ENCODE results near the gene OSGIN1. TPM values are rescaled to one million over a fixed set of nuclear protein-coding genes. Genes with fewer than 3 reads are reported as not detected.

OSGIN1 gene
- polyA plus RNA-seq, 1 donor from 2014 or later, result 2.1 TPM

DNA sequence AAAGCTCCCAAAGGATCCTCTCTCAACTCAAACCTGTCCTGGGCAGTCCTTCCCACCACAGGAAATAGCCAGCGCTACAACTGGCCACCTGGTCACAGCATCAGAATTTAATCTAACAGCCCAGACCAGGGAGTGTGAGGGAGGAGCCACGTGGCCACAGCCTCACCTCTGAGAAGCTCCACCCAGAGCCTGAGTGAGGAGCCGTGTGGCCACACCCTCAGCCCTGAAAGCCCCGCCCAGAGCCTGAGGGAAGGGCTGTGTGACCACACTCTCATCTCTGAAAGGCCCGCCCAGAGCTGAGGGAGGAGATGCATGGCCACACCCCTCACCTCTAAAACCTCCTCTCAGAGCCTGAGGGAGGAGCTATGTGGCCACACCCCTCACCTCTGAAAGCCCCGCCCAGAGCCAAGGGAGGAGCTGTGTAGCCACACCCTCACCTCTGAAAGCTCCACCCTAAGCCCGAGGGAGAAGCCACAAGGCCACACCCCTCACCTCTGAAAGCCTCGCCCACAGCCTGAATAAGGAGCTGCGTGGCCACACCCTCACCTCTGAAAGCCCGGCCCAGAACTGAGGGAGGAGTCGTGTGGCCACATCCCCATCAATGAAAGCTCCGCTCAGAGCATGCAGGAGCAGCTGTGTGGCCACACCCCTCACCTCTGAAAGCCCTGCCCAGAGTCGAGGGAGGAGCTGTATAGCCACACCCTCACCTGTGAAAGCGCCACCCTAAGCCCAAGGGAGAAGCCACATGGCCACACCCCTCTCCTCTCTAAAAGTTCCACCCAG, 60.9 kb downstream of the OSGIN1 start:
- Histone ChIP-seq H3K9me2 (ENCODE audit: insufficient read depth, low read length) (no peaks in the 10 kb centered on the region), H3K27me3 (ENCODE audit: insufficient read depth, low read depth, low read length) (no peaks in the 10 kb centered on the region), H3K79me2 (replicated peaks; ENCODE audit: insufficient read depth, low read length) (no peaks in the 10 kb centered on the region), H3K9me3 (ENCODE audit: low read length) (no peaks in the 10 kb centered on the region), H3K9ac (ENCODE audit: low read length) (no peak overlapping the region), H3K4me2 (ENCODE audit: low read length) (no peak overlapping the region), H3K4me3 (ENCODE audit: low read length) (no peak overlapping the region), H4K20me1 (ENCODE audit: insufficient read depth) (no peaks in the 10 kb centered on the region), H3F3A (ENCODE audit: insufficient read depth, low read length, poor library complexity, severe bottlenecking) (no peaks in the 10 kb centered on the region), H2AFZ (ENCODE audit: low read depth, low read length) (no peak overlapping the region), H3K27ac (ENCODE audit: low read length) (no peak overlapping the region), H3K36me3 (ENCODE audit: insufficient read depth, low read length) (no peaks in the 10 kb centered on the region)
- no peak for TF ChIP-seq EZH2 (IDR thresholded peaks at IDR 0.05; ENCODE audit: borderline replicate concordance, insufficient read depth, low read length, poor library complexity, severe bottlenecking)
- TF ChIP-seq MXI1 (conservative IDR thresholded peaks at IDR 0.05; ENCODE audit: poor library complexity, severe bottlenecking), result no peak
- no peak for TF ChIP-seq SMC3 (conservative IDR thresholded peaks at IDR 0.05; ENCODE audit: poor library complexity)
- TF ChIP-seq, protein P1, sequence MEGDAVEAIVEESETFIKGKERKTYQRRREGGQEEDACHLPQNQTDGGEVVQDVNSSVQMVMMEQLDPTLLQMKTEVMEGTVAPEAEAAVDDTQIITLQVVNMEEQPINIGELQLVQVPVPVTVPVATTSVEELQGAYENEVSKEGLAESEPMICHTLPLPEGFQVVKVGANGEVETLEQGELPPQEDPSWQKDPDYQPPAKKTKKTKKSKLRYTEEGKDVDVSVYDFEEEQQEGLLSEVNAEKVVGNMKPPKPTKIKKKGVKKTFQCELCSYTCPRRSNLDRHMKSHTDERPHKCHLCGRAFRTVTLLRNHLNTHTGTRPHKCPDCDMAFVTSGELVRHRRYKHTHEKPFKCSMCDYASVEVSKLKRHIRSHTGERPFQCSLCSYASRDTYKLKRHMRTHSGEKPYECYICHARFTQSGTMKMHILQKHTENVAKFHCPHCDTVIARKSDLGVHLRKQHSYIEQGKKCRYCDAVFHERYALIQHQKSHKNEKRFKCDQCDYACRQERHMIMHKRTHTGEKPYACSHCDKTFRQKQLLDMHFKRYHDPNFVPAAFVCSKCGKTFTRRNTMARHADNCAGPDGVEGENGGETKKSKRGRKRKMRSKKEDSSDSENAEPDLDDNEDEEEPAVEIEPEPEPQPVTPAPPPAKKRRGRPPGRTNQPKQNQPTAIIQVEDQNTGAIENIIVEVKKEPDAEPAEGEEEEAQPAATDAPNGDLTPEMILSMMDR (IDR thresholded peaks at IDR 0.05; ENCODE audit: poor library complexity, severe bottlenecking), result no peak
- TF ChIP-seq RAD21 (conservative IDR thresholded peaks at IDR 0.05), result no peak
- no peak for TF ChIP-seq POLR2AphosphoS5 (IDR thresholded peaks at IDR 0.05)
- TF ChIP-seq EP300 (conservative IDR thresholded peaks at IDR 0.05; ENCODE audit: poor library complexity, severe bottlenecking), result no peak
- TF ChIP-seq REST (IDR thresholded peaks at IDR 0.05; ENCODE audit: borderline replicate concordance), result no peak
- TF ChIP-seq TAF1 (IDR thresholded peaks at IDR 0.05; ENCODE audit: low read depth), result no peak

DNA sequence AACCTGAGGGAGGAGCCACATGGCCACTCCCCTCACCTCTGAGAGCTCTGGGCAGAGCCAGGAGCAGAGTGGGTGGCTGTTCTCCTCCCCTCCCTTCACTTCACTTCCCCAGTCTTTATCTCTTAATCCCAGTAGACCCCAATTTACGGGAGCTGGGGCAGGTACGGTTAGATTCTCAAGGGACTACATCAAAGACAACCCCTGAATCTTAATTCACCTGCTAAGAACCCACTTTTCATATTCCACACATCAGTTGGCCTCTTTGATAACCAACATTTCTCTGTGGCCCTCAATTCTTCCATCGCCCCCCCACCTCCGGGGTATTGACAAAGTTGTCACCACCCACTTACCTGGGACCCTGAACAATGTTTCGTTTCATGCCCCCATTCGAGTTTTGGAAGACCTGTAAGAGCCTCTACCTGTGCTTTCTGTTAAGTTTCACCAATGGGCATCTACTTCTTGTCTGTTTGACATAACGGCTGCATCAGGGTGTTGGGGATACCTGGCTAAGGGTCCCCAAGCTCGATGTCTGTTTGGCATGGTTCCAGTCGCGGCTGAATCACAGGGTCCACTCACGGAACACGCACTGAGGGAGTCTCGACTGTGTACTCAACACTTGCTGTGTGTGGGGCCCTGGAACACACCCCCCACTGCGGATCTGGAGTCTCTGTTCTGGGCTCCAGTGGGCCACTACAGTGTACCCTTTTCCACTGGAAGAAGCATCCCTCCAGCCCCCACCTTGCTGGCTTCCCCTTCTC, 61.7 kb downstream of the OSGIN1 start:
- no peaks in the 10 kb centered on the region for H3K79me2 ChIP-seq (replicated peaks; ENCODE audit: insufficient read depth, low read length)
- no peaks in the 10 kb centered on the region for H3K27me3 ChIP-seq (ENCODE audit: insufficient read depth, low read depth, low read length)
- no peak overlapping the region for H3K9ac ChIP-seq (ENCODE audit: low read length)
- no peak for TF ChIP-seq SMC3 (conservative IDR thresholded peaks at IDR 0.05; ENCODE audit: poor library complexity)
- no peak for TF ChIP-seq EP300 (conservative IDR thresholded peaks at IDR 0.05; ENCODE audit: poor library complexity, severe bottlenecking)
- no peak overlapping the region for H2AFZ ChIP-seq (ENCODE audit: low read depth, low read length)
- no peak overlapping the region for H3K27ac ChIP-seq (ENCODE audit: low read length)
- no peak overlapping the region for H3K4me2 ChIP-seq (ENCODE audit: low read length)
- H3F3A ChIP-seq (ENCODE audit: insufficient read depth, low read length, poor library complexity, severe bottlenecking), result no peaks in the 10 kb centered on the region
- H3K9me3 ChIP-seq (ENCODE audit: low read length), result no peaks in the 10 kb centered on the region
- H3K9me2 ChIP-seq (ENCODE audit: insufficient read depth, low read length), result no peaks in the 10 kb centered on the region
- H3K36me3 ChIP-seq (ENCODE audit: insufficient read depth, low read length), result no peaks in the 10 kb centered on the region
- no peak overlapping the region for H3K4me3 ChIP-seq (ENCODE audit: low read length)
- H4K20me1 ChIP-seq (ENCODE audit: insufficient read depth), result no peaks in the 10 kb centered on the region
